ENCODE measurements around the gene ZNF648.

The ZNF648 gene

GRCh38 chr1:182061594-182061993, at the start of gene ZNF648:
ZNF648 (minus strand) TSS chr1:182061712; CDS start chr1:182058010, 3,702 bp downstream.
- no peak for TF ChIP-seq CTCF (IDR thresholded peaks at IDR 0.05)

GRCh38 chr1:182110635-182111034, 49.1 kb upstream of the ZNF648 start:
- no peak overlapping the region for H2AFZ ChIP-seq
- no peaks in the 10 kb centered on the region for H3K9me3 ChIP-seq (ENCODE audit: control insufficient read depth, low read length)
- no peak overlapping the region for H3K4me2 ChIP-seq (ENCODE audit: low read length)
- no peak overlapping the region for H3K27ac ChIP-seq
- H3K4me3 ChIP-seq (ENCODE audit: low read depth, low read length): no peak overlapping the region
- H3K4me1 ChIP-seq: no peaks in the 10 kb centered on the region
- TF ChIP-seq CTCF (IDR thresholded peaks at IDR 0.05): no peak
- no peaks in the 10 kb centered on the region for H3K36me3 ChIP-seq (ENCODE audit: control insufficient read depth, insufficient read depth, low read length)
- H3K27me3 ChIP-seq (ENCODE audit: control insufficient read depth, insufficient read depth, low read length): no peaks in the 10 kb centered on the region
- H3K79me2 ChIP-seq: no peaks in the 10 kb centered on the region
- H3K9ac ChIP-seq: no peak overlapping the region

More at GRCh38 chr1:182061594-182061993, at the start of gene ZNF648:
- no peak within 1 kb of the TSS for H2AFZ ChIP-seq
- H3K4me1 ChIP-seq: no peaks in the 10 kb centered on the region
- no peak within 1 kb of the TSS for H3K9ac ChIP-seq
- no peaks in the 10 kb centered on the region for H3K9me3 ChIP-seq (ENCODE audit: control insufficient read depth, low read length)
- H3K36me3 ChIP-seq (ENCODE audit: control insufficient read depth, insufficient read depth, low read length): no peaks in the 10 kb centered on the region
- no peaks in the 10 kb centered on the region for H3K79me2 ChIP-seq
- no peak within 1 kb of the TSS for H3K4me2 ChIP-seq (ENCODE audit: low read length)
- no peak within 1 kb of the TSS for H3K27ac ChIP-seq
- H3K4me3 ChIP-seq (ENCODE audit: low read depth, low read length): no peak within 1 kb of the TSS
- no peaks in the 10 kb centered on the region for H3K27me3 ChIP-seq (ENCODE audit: control insufficient read depth, insufficient read depth, low read length)

- no peaks in the 10 kb centered on the region for H3K4me1 ChIP-seq
- H2AFZ ChIP-seq: no peak overlapping the region
- H3K79me2 ChIP-seq: no peaks in the 10 kb centered on the region
- H3K9me3 ChIP-seq (ENCODE audit: control insufficient read depth, low read length): no peaks in the 10 kb centered on the region
- no peak overlapping the region for H3K4me2 ChIP-seq (ENCODE audit: low read length)
- no peaks in the 10 kb centered on the region for H3K36me3 ChIP-seq (ENCODE audit: control insufficient read depth, insufficient read depth, low read length)
- H3K9ac ChIP-seq: no peak overlapping the region
- no peak overlapping the region for H3K27ac ChIP-seq
- TF ChIP-seq CTCF (IDR thresholded peaks at IDR 0.05): no peak
- H3K27me3 ChIP-seq (ENCODE audit: control insufficient read depth, insufficient read depth, low read length): no peaks in the 10 kb centered on the region
- no peak overlapping the region for H3K4me3 ChIP-seq (ENCODE audit: low read depth, low read length)
Measured at GRCh38 chr1:182109771-182110170, 48.3 kb upstream of the ZNF648 start.

- Histone ChIP-seq H3K36me3 (ENCODE audit: control insufficient read depth, insufficient read depth, low read length) (no peaks in the 10 kb centered on the region), H3K4me3 (ENCODE audit: low read depth, low read length) (no peak overlapping the region), H3K27ac (no peak overlapping the region), H3K9me3 (ENCODE audit: control insufficient read depth, low read length) (no peaks in the 10 kb centered on the region), H3K79me2 (no peaks in the 10 kb centered on the region), H3K4me2 (ENCODE audit: low read length) (no peak overlapping the region), H3K9ac (no peak overlapping the region), H3K27me3 (ENCODE audit: control insufficient read depth, insufficient read depth, low read length) (no peaks in the 10 kb centered on the region), H2AFZ (no peak overlapping the region), H3K4me1 (no peaks in the 10 kb centered on the region)
- TF ChIP-seq CTCF (IDR thresholded peaks at IDR 0.05): no peak
Measured at GRCh38 chr1:182107209-182107608, 45.7 kb upstream of the ZNF648 start.

GRCh38 chr1:182102043-182102416, 40.5 kb upstream of the ZNF648 start:
- Histone ChIP-seq H3K9me3 (ENCODE audit: control insufficient read depth, low read length) (no peaks in the 10 kb centered on the region), H3K9ac (no peak overlapping the region), H3K4me1 (no peaks in the 10 kb centered on the region), H3K27me3 (ENCODE audit: control insufficient read depth, insufficient read depth, low read length) (no peaks in the 10 kb centered on the region), H3K4me2 (ENCODE audit: low read length) (no peak overlapping the region), H3K79me2 (no peaks in the 10 kb centered on the region), H3K27ac (no peak overlapping the region), H3K4me3 (ENCODE audit: low read depth, low read length) (no peak overlapping the region), H3K36me3 (ENCODE audit: control insufficient read depth, insufficient read depth, low read length) (no peaks in the 10 kb centered on the region), H2AFZ (no peak overlapping the region)
- TF ChIP-seq CTCF (IDR thresholded peaks at IDR 0.05): no peak

All from parathyroid adenoma (tissue), 2 donors.